Measurements from ENCODE around the gene ZCCHC9. TPM values are rescaled to one million over a fixed set of nuclear protein-coding genes. Genes with fewer than 3 reads are reported as not detected.
"Not testable (repeated sequence)": the region's sequence is repeated elsewhere in the genome, so short reads cannot be mapped to it uniquely, and the experiment has no call there.

The ZCCHC9 gene
- total RNA-seq, 1 donor from 2014 or later = 20.0 TPM

DNA sequence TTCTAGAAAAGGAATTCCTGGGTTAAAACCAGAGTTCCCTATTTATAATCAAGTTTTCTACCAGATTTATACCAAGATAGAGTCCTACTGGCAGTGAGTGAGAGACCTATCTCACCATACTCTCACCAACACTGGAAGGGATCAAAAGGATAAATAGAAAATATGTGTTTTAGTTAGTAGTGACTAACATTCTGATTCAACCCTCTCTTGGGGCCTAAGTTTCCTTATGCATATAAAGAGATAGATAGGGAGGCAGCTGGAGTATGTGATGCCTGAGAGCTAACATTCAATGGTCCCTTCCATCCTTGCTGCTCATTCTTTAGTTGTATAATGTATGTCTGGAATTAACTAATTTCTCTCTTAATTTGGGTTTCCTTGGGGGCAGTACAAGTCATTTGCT lies 36.3 kb upstream of the ZCCHC9 start:
- TF ChIP-seq, protein P1, sequence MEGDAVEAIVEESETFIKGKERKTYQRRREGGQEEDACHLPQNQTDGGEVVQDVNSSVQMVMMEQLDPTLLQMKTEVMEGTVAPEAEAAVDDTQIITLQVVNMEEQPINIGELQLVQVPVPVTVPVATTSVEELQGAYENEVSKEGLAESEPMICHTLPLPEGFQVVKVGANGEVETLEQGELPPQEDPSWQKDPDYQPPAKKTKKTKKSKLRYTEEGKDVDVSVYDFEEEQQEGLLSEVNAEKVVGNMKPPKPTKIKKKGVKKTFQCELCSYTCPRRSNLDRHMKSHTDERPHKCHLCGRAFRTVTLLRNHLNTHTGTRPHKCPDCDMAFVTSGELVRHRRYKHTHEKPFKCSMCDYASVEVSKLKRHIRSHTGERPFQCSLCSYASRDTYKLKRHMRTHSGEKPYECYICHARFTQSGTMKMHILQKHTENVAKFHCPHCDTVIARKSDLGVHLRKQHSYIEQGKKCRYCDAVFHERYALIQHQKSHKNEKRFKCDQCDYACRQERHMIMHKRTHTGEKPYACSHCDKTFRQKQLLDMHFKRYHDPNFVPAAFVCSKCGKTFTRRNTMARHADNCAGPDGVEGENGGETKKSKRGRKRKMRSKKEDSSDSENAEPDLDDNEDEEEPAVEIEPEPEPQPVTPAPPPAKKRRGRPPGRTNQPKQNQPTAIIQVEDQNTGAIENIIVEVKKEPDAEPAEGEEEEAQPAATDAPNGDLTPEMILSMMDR (conservative IDR thresholded peaks at IDR 0.05; ENCODE audit: low read depth, low read length) = no peak

DNA sequence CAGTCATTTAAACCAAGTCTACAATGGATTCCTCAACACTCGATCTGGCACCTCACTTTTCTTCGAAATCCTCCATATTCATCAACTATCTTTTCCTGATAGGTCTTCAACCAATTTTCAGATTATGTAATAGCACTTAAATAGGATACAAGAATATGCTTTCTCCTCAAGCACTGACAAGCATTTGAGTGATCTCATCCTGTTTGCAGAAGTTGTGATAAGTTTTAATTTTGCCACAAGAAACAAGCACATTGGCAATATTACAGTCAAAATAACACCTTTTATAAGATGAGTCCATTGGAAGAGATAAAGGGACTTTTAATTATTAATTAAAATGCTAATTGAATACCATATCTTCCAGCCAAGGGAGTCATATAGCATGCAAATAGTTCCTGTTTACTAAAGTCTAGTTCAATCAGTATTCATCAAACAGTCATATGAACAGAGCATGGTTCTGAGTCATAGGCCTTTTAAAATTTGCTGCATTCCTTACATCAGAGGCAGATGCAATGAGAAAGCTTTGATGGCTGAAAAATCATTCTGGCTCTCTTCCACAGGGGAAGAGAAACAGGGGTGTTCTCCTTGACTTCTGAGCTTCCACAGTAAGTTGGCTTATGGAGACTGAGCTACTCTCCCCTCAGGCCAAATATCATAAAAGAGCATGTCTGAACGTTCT lies 32.7 kb upstream of the ZCCHC9 start:
- H3K4me3 ChIP-seq (ENCODE audit: low read depth, low read length) = no peak overlapping the region
- TF ChIP-seq, protein P1 (conservative IDR thresholded peaks at IDR 0.05; ENCODE audit: low read depth, low read length) = no peak
- peak; percentile 89 for DNase-seq (ENCODE audit: low read depth)

More for the DNA sequence above, 36.3 kb upstream of the ZCCHC9 start:
- DNase-seq (ENCODE audit: low read depth) = no peak
- no peak overlapping the region for H3K4me3 ChIP-seq (ENCODE audit: low read depth, low read length)

DNA sequence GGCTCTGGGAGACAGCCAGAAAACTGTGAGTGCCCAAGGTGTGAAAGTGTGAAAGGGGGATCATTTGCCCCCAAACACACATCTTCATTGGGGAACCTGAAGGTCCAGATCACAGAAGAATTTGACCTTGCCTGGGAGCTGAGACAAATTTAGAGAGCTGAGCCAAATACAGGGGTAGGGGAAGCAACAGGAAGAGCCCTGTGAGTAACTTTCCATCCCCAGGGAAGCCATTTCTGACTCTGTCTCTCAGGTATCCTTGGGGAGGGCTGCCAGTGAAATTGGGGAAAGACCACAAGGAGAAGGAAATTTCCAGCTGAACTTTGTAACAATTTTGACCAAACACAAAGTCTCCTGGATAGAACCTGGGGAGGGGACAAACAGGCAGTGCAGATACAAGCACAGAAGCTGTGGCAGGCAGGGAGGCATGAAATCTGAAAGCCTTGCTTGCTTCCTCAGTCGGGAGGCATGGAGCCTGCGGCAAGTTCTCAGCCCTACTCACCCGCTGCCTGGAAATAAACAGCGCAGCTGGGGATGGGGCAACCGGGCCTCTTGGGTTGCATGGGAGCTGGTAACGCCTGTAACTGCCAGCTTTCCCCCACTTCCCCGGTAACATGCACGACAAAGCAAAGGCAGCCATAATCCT lies 31.5 kb upstream of the ZCCHC9 start:
- TF ChIP-seq, protein P1 (conservative IDR thresholded peaks at IDR 0.05; ENCODE audit: low read depth, low read length) = no peak
- DNase-seq (ENCODE audit: low read depth) = no peak
- H3K4me3 ChIP-seq (ENCODE audit: low read depth, low read length) = no peak overlapping the region

DNA sequence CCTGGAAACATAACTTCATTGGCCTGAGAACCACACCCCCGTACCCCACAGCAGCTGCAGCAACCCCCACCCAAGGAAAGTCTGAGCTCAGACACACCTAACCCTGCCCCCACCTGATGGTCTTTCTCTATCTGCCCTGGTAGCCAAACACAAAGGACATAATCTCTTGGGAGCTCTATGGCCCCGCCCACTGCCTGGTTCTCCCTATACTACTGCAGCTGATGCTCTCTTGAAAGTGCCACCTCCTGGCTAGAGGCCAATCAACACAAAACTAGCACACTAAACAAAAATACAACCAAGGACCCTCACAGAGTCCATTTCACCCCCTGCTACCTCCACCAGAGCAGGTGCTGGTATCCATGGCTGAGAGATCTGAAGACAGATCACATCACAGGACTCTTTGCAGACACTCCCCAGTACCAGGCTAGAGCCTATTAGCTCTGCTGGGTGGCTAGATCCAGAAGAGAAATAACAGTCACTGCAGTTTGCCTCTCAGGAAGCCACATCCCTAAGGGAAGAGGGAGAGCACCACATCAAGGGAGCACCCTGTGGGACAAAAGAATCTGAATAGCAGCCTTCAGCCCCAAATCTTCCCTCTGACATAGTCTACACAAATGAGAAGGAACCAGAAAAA lies 30.9 kb upstream of the ZCCHC9 start:
- DNase-seq (ENCODE audit: low read depth); H3K4me3 ChIP-seq (ENCODE audit: low read depth, low read length): not testable (repeated sequence)

DNA sequence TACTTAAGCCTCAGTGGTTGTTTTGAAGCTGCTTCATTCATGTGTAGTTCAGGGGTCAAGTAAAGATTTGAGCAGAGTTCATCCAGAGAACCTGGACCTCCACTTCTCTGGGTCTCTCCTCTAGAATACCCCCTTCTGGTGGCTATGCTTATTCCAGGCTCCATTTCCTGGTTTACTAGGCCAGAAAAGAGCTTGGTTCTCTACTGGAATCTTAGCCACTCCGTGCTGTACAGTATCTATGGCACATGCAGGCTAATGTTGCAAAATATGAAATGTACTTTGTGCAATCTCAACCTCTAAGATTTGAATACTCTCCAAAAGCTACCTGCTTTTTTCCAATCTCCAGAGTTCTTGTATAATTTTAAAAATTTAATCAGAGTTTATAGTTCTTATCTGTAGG lies 17.4 kb upstream of the ZCCHC9 start:
- no peak overlapping the region for H3K4me3 ChIP-seq (ENCODE audit: low read depth, low read length)
- TF ChIP-seq, protein P1 (conservative IDR thresholded peaks at IDR 0.05; ENCODE audit: low read depth, low read length) = no peak
- no peak for DNase-seq (ENCODE audit: low read depth)

DNA sequence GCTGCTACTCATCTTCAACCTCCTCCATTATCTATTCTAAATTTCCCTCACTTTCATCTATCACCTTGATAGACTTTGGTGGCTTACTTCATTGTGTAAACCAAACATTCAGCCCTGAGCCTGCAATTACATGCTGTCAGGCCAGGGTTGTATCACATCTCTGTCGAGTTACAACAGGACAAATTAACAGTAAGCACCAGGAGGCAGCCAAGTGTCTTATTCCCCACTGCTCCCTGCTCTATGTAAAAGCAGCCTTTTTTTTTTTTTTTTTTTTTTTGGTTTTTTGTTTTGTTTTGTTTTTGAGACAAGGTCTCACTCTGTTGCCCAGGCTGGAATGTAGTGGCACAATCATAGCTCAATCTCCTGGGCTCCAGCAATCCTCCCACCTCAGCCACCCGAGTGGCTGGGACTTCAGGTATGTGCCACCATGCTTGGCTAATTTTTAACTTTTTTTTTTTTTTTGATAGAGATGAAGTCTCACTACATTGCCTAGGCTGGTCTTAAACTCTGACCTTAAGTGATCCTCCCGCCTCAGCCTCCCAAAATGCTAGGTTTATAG lies 15.2 kb upstream of the ZCCHC9 start:
- TF ChIP-seq, protein P1 (conservative IDR thresholded peaks at IDR 0.05; ENCODE audit: low read depth, low read length) = no peak
- DNase-seq (ENCODE audit: low read depth) = no peak
- H3K4me3 ChIP-seq (ENCODE audit: low read depth, low read length) = no peak overlapping the region

DNA sequence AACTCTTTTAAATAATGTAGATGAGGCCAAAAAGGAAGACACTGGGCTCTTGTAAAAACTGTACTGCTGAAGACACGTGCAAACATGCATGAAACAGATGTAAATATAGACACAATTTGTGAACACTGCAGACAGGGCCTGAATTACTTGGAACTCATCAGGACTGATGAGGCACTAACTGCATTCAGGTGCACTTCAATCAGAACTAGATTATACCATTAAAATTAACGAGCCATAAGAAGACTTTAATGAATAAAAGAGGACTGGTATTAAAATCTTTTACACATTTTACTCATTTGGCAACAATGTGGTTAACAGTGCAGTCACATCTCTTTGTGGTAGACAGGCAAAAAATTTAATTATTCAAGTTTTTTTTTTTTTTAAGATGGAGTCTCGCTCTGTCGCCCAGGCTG lies 13.4 kb upstream of the ZCCHC9 start:
- H3K4me3 ChIP-seq (ENCODE audit: low read depth, low read length) = no peak overlapping the region
- TF ChIP-seq, protein P1 (conservative IDR thresholded peaks at IDR 0.05; ENCODE audit: low read depth, low read length) = no peak
- DNase-seq (ENCODE audit: low read depth) = no peak
